IMR-90 (cell line): ENCODE results near the gene CC2D2A. TPM values are rescaled to one million over a fixed set of nuclear protein-coding genes. Genes with fewer than 3 reads are reported as not detected.

Experiments
- ATAC-seq: fragments of 200-7000 bp; cut with Tn5 transposase; 2 replicates; pipeline ENCODE4 v1.9.1; 2020; ENCODE audit warnings: low read depth, mild to moderate bottlenecking, moderate library complexity
- BruUV-seq: library from RNA; stranded (reverse); fragments of 400-500 nt; replicated peaks from 2 replicates; lab custom pipeline; 2021; lab: Mats Ljungman, UMichigan
- CTCF ChIA-PET: fragments of 300-600 bp; formaldehyde crosslinking; extraction: SDS; loops from one replicate; lab custom pipeline; 2021; ENCODE audit warnings: antibody characterized with exemption; lab: Yijun Ruan, JAX
- POLR2A ChIA-PET: fragments of 300-600 bp; sonication (Branson Sonifier 250); formaldehyde crosslinking; loops from one replicate; lab custom pipeline; 2022; ENCODE audit warnings: antibody characterized with exemption; ENCODE audit not compliant: unreplicated experiment; lab: Charles Lee
- DNase-seq: peaks from one replicate; pipeline ENCODE4 v3.0.0; 2013
- H2AFZ ChIP-seq: replicated peaks from 2 replicates; pipeline ENCODE3; 2013; ENCODE audit warnings: low read length, mild to moderate bottlenecking; ENCODE audit not compliant: poor library complexity
- H2AK5ac ChIP-seq: 2 replicates; pipeline ENCODE4 v1.6.1; 2013; ENCODE audit warnings: low read depth, low read length, inconsistent platforms
- H2AK9ac ChIP-seq: replicated peaks from 2 replicates; pipeline ENCODE3; 2013; ENCODE audit warnings: mild to moderate bottlenecking, low read depth, low read length, moderate library complexity; ENCODE audit not compliant: poor library complexity
- H2BK120ac ChIP-seq: 2 replicates; pipeline ENCODE4 v1.6.1; 2013; ENCODE audit warnings: low read depth, low read length, inconsistent platforms
- H2BK15ac ChIP-seq: 3 replicates; pipeline ENCODE4 v1.6.1; 2013; ENCODE audit warnings: low read depth, low read length, inconsistent platforms
- H2BK20ac ChIP-seq: 2 replicates; pipeline ENCODE4 v1.6.1; 2013; ENCODE audit warnings: low read depth, mild to moderate bottlenecking, inconsistent platforms, low read length, moderate library complexity
- H2BK5ac ChIP-seq: 2 replicates; pipeline ENCODE4 v1.6.1; 2013; ENCODE audit warnings: mild to moderate bottlenecking, low read depth, low read length, inconsistent platforms; ENCODE audit not compliant: poor library complexity, severe bottlenecking
- H3K14ac ChIP-seq: replicated peaks from 2 replicates; pipeline ENCODE4 v1.6.1; 2013; ENCODE audit warnings: low read depth, low read length, inconsistent platforms
- H3K18ac ChIP-seq: 2 replicates; pipeline ENCODE4 v1.6.1; 2013; ENCODE audit warnings: low read depth, low read length, control low read depth
- H3K23ac ChIP-seq: 2 replicates; pipeline ENCODE4 v1.6.1; 2013; ENCODE audit warnings: low read depth, low read length, inconsistent platforms
- H3K27ac ChIP-seq: 2 replicates; pipeline ENCODE4 v1.5.1; 2013; ENCODE audit warnings: mild to moderate bottlenecking, control low read depth, low read length; ENCODE audit not compliant: insufficient read depth
- H3K27me3 ChIP-seq: 2 replicates; pipeline ENCODE4 v1.6.1; 2013; ENCODE audit warnings: low read length; ENCODE audit not compliant: control insufficient read depth, insufficient read depth
- H3K36me3 ChIP-seq: 2 replicates; pipeline ENCODE4 v1.6.1; 2013; ENCODE audit warnings: low read length, mixed read lengths; ENCODE audit not compliant: control insufficient read depth, insufficient read depth
- H3K4ac ChIP-seq: 2 replicates; pipeline ENCODE4 v1.6.1; 2013; ENCODE audit warnings: low read depth, low read length, inconsistent platforms
- H3K4me1 ChIP-seq: 2 replicates; pipeline ENCODE4 v1.6.1; 2013; ENCODE audit warnings: low read length, mixed read lengths; ENCODE audit not compliant: control insufficient read depth, insufficient read depth
- H3K4me2 ChIP-seq: 2 replicates; pipeline ENCODE4 v1.6.1; 2013; ENCODE audit warnings: low read depth, mild to moderate bottlenecking, control low read depth, low read length, moderate library complexity
- H3K4me3 ChIP-seq: 2 replicates; pipeline ENCODE4 v1.5.1; 2013; ENCODE audit warnings: low read depth, mild to moderate bottlenecking, control low read depth, low read length, moderate library complexity; ENCODE audit not compliant: insufficient read depth
- H3K56ac ChIP-seq: 2 replicates; pipeline ENCODE4 v1.6.1; 2013; ENCODE audit warnings: low read length, inconsistent platforms; ENCODE audit not compliant: insufficient read depth; ENCODE audit errors: extremely low read depth
- H3K79me1 ChIP-seq, 2 experiments: 2 replicates each; pipeline ENCODE4 v1.6.1; 2013; ENCODE audit warnings: low read length in 2 of 2, inconsistent platforms in 1 of 2, low read depth in 1 of 2
- H3K9ac ChIP-seq: 2 replicates; pipeline ENCODE4 v1.6.1; 2013; ENCODE audit warnings: low read depth, low read length, control low read depth
- H3K9me1 ChIP-seq: 2 replicates; pipeline ENCODE4 v1.6.1; 2013; ENCODE audit warnings: low read length, inconsistent platforms; ENCODE audit not compliant: insufficient read depth
- H3K9me3 ChIP-seq: 2 replicates; pipeline ENCODE4 v1.6.1; 2013; ENCODE audit warnings: low read length; ENCODE audit not compliant: control insufficient read depth, insufficient read depth
- H4K20me1 ChIP-seq: 2 replicates; pipeline ENCODE4 v1.6.1; 2013; ENCODE audit warnings: low read length, inconsistent platforms; ENCODE audit not compliant: insufficient read depth
- H4K5ac ChIP-seq: 2 replicates; pipeline ENCODE4 v1.6.1; 2013; ENCODE audit warnings: mild to moderate bottlenecking, low read depth, low read length, control low read depth
- H4K8ac ChIP-seq, 2 experiments: 2 replicates each; pipeline ENCODE4 v1.6.1; 2013; ENCODE audit warnings: low read depth in 2 of 2, low read length in 2 of 2, control low read depth in 1 of 2, inconsistent platforms in 1 of 2
- H4K91ac ChIP-seq: 2 replicates; pipeline ENCODE4 v1.6.1; 2013; ENCODE audit warnings: low read depth, low read length, inconsistent platforms; ENCODE audit not compliant: insufficient read depth
- CEBPB ChIP-seq: IDR thresholded peaks from 2 replicates; pipeline ENCODE4 v1.6.1; 2012; ENCODE audit warnings: low read depth, low read length, improper control_type of control experiment
- FOS ChIP-seq: fragments of 150-350 bp; IDR thresholded peaks from 2 replicates; pipeline ENCODE4 v1.6.1; 2016; ENCODE audit warnings: low read depth, low read length
- MAFK ChIP-seq: IDR thresholded peaks from 2 replicates; pipeline ENCODE4 v1.6.1; 2012; ENCODE audit warnings: low read depth, low read length, improper control_type of control experiment
- POLR2A ChIP-seq: IDR thresholded peaks from 2 replicates; pipeline ENCODE4 v1.6.1; 2012; ENCODE audit warnings: mild to moderate bottlenecking, low read depth, low read length
- SMC3 ChIP-seq: fragments of 150-350 bp; IDR thresholded peaks from 2 replicates; pipeline ENCODE4 v1.6.1; 2016; ENCODE audit warnings: low read depth, mild to moderate bottlenecking, antibody characterized with exemption, low read length, moderate library complexity
- WGBS, 2 experiments: methylation state at CpG; one replicate each; pipeline versions ENCODE4 v1.1.5 to v1.1.7; 2013; ENCODE audit warnings: missing lambda C conversion rate in 2 of 2; ENCODE audit not compliant: insufficient read length in 1 of 2; ENCODE audit errors: extremely low coverage in 2 of 2; 5-methylcytosine and 5-hydroxymethylcytosine counted together
- dilution Hi-C: fragments of 300-500 bp; cut with HindIII; formaldehyde crosslinking; loops from one replicate; pipeline ENCODE4 v1.14.3; 2018; ENCODE audit warnings: low sequenced_read_pairs; ENCODE audit not compliant: unreplicated experiment
- in situ Hi-C: fragments of 300-500 bp; cut with MboI; formaldehyde crosslinking; loops from 3 replicates; pipeline ENCODE4 v1.14.3; 2019; ENCODE audit warnings: low sequenced_read_pairs, inconsistent platforms, mixed read lengths
- intact Hi-C: fragments of 100-400 bp; cut with micrococcal nuclease; formaldehyde crosslinking; loops from 2 replicates; pipeline ENCODE4 v1.10.0; 2022
- polyA plus RNA-seq, 3 experiments: library from polyadenylated mRNA; depleted of rRNA; stranded (reverse); fragments of >200 nt; gene quantifications; 2 replicates each; pipeline ENCODE4 v1.2.3, GENCODE V29; 2012; ENCODE audit warnings: low replicate concordance in 1 of 3
- total RNA-seq: library from RNA; depleted of rRNA; stranded (reverse); fragments of >200 nt; gene quantifications from 2 replicates; pipeline ENCODE4 v1.2.3, GENCODE V29; 2012
- TF ChIP-seq, protein P1 (sequence below): conservative IDR thresholded peaks from 2 replicates; pipeline ENCODE4 v1.5.1; 2012; ENCODE audit warnings: mild to moderate bottlenecking, low read depth, low read length, improper control_type of control experiment

CC2D2A gene
- total and polyA plus RNA-seq, 2 of the 4 experiments (the other 2 are of a cell fraction), result 20.8 to 26.3 TPM

DNA sequence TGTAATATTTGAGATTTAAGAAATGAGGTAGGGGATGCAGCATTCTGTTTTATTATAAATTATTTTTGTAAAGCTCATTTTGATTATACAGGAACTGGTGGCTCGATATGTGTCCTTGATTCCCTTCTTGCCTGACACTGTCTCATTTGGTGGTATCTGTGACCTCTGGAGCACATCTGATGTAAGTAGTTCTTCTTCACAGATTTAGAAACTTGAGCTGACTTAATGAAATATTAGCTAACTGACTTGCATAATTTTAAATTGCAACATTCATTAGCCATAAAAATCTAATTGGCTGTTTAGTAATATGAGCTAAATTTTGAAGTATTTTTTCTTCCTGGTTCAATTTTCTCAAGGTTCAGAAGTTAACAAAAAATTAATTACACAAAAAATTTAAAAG, 116.4 kb downstream of the CC2D2A start:
- Histone ChIP-seq H2BK20ac (no peak overlapping the region), H2AK5ac (no peak overlapping the region), H3K4me3 (no peak overlapping the region), H4K8ac (no peak overlapping the region), H3K79me1 (peaks cover 0 to 6% of the 10 kb centered on the region in 2 experiments; a peak in 2 of 4 replicates), H4K5ac (no peak overlapping the region), H3K56ac (no peak overlapping the region), H3K9me3 (no peaks in the 10 kb centered on the region), H2AFZ (no peak overlapping the region), H3K4me1 (peaks cover 2% of the 10 kb centered on the region; the same call in 1 of the 2 replicates), H3K18ac (no peak overlapping the region), H4K91ac (no peak overlapping the region), H3K9me1 (peaks cover 5% of the 10 kb centered on the region; the same call in 1 of the 2 replicates), H3K4me2 (no peak overlapping the region), H2BK15ac (no peak overlapping the region), H3K9ac (no peak overlapping the region), H3K4ac (no peak overlapping the region), H2AK9ac (no peak overlapping the region), H4K20me1 (no peaks in the 10 kb centered on the region), H3K27ac (no peak overlapping the region), H2BK5ac (no peak overlapping the region), H3K14ac (no peak overlapping the region), H2BK120ac (no peak overlapping the region), H3K27me3 (no peaks in the 10 kb centered on the region), H3K23ac (no peak overlapping the region), H3K36me3 (peaks cover 8% of the 10 kb centered on the region; the same call in 1 of the 2 replicates)
- TF ChIP-seq POLR2A (no peak), SMC3 (no peak), FOS (no peak), MAFK (no peak), CEBPB (no peak)
- TF ChIP-seq, protein P1, sequence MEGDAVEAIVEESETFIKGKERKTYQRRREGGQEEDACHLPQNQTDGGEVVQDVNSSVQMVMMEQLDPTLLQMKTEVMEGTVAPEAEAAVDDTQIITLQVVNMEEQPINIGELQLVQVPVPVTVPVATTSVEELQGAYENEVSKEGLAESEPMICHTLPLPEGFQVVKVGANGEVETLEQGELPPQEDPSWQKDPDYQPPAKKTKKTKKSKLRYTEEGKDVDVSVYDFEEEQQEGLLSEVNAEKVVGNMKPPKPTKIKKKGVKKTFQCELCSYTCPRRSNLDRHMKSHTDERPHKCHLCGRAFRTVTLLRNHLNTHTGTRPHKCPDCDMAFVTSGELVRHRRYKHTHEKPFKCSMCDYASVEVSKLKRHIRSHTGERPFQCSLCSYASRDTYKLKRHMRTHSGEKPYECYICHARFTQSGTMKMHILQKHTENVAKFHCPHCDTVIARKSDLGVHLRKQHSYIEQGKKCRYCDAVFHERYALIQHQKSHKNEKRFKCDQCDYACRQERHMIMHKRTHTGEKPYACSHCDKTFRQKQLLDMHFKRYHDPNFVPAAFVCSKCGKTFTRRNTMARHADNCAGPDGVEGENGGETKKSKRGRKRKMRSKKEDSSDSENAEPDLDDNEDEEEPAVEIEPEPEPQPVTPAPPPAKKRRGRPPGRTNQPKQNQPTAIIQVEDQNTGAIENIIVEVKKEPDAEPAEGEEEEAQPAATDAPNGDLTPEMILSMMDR, result no peak
- WGBS, 2 experiments, result no CpG with 5 or more reads among the region's 1 CpG
- ChIA-PET POLR2A (no interaction called here), CTCF (interaction anchor here (0.7 kb wide), 1 partner anchor 86 kb away, joined by 3 read pairs; no protein-coding TSS in a partner anchor)
- no peak for ATAC-seq
- intact Hi-C loops, result no loop called here
- in situ Hi-C loops, result no loop called here
- no TSS peak for BruUV-seq
- dilution Hi-C loops, result no loop called here
- no peak for DNase-seq
